DND-41 (cell line): ENCODE measurements around the gene USP51.

ENCODE experiments used
- CTCF ChIP-seq: IDR thresholded peaks from 2 replicates; pipeline ENCODE4 v1.5.1; 2012; ENCODE audit warnings: borderline replicate concordance, low read length, moderate library complexity, mild to moderate bottlenecking; ENCODE audit not compliant: poor library complexity, severe bottlenecking; ENCODE audit errors: extremely low read depth
- EZH2 ChIP-seq: IDR thresholded peaks from 3 replicates; pipeline ENCODE4 v1.6.1; 2012; ENCODE audit warnings: borderline replicate concordance, low read depth, mild to moderate bottlenecking, moderate library complexity, low read length, inconsistent platforms; ENCODE audit not compliant: severe bottlenecking

DNA sequence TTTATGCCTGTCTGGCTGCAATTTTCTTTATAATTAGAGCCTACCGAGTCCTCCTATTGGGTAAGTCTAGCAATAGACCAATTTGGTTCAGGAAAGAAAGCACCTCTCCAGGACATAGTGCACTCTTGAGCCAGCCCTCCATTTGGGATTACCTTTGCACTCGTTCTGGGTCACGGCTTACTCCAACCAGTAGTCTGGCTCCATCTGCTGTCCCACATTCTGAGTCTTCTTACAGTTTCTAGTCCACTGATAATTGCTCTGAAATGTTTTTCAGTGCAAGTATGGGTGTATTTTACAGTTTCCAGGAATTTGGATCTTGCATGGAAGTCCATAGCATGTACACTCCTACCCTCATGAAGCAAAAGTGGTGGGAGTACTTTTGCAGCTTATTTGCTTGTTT lies 34.8 kb upstream of the USP51 start:
- TF ChIP-seq CTCF = no peak
- TF ChIP-seq EZH2 = no peak
